Measurements from ENCODE around the gene BPIFB6. TPM values are rescaled to one million over a fixed set of nuclear protein-coding genes. Genes with fewer than 3 reads are reported as not detected.

Gene BPIFB6
- total RNA-seq, 6 experiments from 2014 or later: not detected

DNA sequence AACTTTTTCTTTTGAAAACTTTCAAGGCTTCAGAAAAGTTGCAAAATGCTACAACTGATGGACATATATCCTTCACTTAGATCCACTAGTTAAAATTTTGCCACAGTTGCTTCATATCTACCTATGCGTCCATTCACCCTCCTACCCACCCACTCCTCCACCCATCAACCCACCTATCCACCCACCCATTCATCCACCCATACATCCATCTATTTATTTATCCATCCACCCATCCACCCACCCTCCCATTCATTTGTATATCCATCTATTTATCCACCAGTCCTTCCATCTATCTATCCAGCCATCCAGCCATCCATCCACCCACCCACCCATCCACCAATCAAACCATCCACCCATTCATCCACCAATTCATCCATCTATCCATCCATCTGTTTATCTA, 61.6 kb downstream of the BPIFB6 start:
- TF ChIP-seq CTCF (IDR thresholded peaks at IDR 0.05): no peak
- Mint-ChIP-seq H3K27ac (no peak overlapping the region), H3K4me3 (no peak overlapping the region), H3K36me3 (ENCODE audit: low read depth) (no peaks in the 10 kb centered on the region), H3K9me3 (no peaks in the 10 kb centered on the region), H3K27me3 (ENCODE audit: insufficient read depth) (peaks cover 21% of the 10 kb centered on the region), H3K4me1 (ENCODE audit: low read depth) (no peaks in the 10 kb centered on the region)
- no peak for DNase-seq

DNA sequence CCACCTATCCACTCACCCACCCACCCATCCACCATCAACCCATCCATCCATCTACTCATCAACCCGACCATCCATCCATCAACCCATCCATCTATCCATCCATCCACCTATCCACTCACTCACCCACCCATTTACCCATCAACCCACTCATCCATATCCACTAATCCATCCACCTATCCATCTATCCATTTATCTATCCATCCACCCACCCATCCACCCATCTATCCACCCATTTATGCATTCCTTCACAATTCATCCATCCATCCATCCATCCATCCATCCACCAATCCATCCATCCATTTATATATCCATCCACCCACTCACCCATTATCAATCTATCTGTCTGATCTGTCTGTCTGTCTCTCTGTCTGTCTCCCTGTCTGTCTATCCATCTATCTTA, 62.1 kb downstream of the BPIFB6 start:
- Mint-ChIP-seq H3K27ac (no peak overlapping the region), H3K36me3 (ENCODE audit: low read depth) (no peaks in the 10 kb centered on the region), H3K4me3 (no peak overlapping the region), H3K9me3 (no peaks in the 10 kb centered on the region), H3K4me1 (ENCODE audit: low read depth) (no peaks in the 10 kb centered on the region), H3K27me3 (ENCODE audit: insufficient read depth) (peaks cover 21% of the 10 kb centered on the region)
- TF ChIP-seq CTCF (IDR thresholded peaks at IDR 0.05): no peak
- no peak for DNase-seq

Other genes with a start within 250 kb of the BPIFB6 start
- 100 to 1,000 TPM; 125 to 152 (median 144) TPM for gene MAPRE1, start 211.7 kb upstream of the BPIFB6 start, total RNA-seq (2021; fragmentation: NEBNext Ultra II Directional; extraction: Animal tissue kit (Norgen Biotek cat#: 25700))
- gene EFCAB8, start 172.7 kb upstream of the BPIFB6 start, total RNA-seq (2021; fragmentation: NEBNext Ultra II Directional; extraction: Animal tissue kit (Norgen Biotek cat#: 25700)): not detected
- not detected for gene SUN5, start 27.2 kb upstream of the BPIFB6 start, total RNA-seq (2021; fragmentation: NEBNext Ultra II Directional; extraction: Animal tissue kit (Norgen Biotek cat#: 25700))
- not detected for gene BPIFB2, start 23.9 kb upstream of the BPIFB6 start, total RNA-seq (2021; fragmentation: NEBNext Ultra II Directional; extraction: Animal tissue kit (Norgen Biotek cat#: 25700))
- gene BPIFB3, start 22.3 kb downstream of the BPIFB6 start, total RNA-seq (2021; fragmentation: NEBNext Ultra II Directional; extraction: Animal tissue kit (Norgen Biotek cat#: 25700)): not detected
- not detected for gene BPIFB4, start 48.0 kb downstream of the BPIFB6 start, total RNA-seq (2021; fragmentation: NEBNext Ultra II Directional; extraction: Animal tissue kit (Norgen Biotek cat#: 25700))
- not detected for gene BPIFA2, start 136.5 kb downstream of the BPIFB6 start, total RNA-seq (2021; fragmentation: NEBNext Ultra II Directional; extraction: Animal tissue kit (Norgen Biotek cat#: 25700))
- gene BPIFA3, start 185.7 kb downstream of the BPIFB6 start, total RNA-seq (2021; fragmentation: NEBNext Ultra II Directional; extraction: Animal tissue kit (Norgen Biotek cat#: 25700)): not detected
- not detected for gene BPIFA1, start 204.3 kb downstream of the BPIFB6 start, total RNA-seq (2021; fragmentation: NEBNext Ultra II Directional; extraction: Animal tissue kit (Norgen Biotek cat#: 25700))